ENCODE results near the gene AKNAD1.

AKNAD1 gene

DNA sequence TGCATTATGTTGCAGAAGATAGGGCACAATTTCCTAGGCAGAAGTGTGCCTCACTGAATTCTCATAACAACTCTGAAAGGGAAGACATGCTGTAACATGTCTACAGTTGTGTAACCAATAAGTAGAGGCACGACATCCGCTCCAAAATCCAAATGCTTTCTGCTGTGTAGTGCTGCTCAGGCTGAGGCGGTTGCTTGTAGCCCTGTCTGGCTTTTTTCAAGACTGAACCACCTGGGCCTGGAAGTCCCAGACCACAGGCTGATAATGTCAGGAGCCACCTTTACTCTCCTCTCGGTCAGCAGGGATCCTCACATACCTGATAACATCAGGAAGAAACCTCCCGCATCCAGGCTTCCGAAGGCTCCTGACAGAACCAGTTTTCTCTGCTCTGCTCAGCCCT lies 10.9 kb downstream of the AKNAD1 start:
- DNase-seq = no peak
- Histone ChIP-seq H4K20me1 (ENCODE audit: insufficient read depth, low read length) (no peaks in the 10 kb centered on the region), H3K4me1 (ENCODE audit: insufficient read depth, low read length) (no peaks in the 10 kb centered on the region), H3K9me3 (ENCODE audit: insufficient read depth, low read length, severe bottlenecking) (no peaks in the 10 kb centered on the region), H3K79me2 (ENCODE audit: insufficient read depth, low read length) (no peaks in the 10 kb centered on the region), H3K27me3 (ENCODE audit: insufficient read depth, low read length, poor library complexity) (no peaks in the 10 kb centered on the region), H3K36me3 (ENCODE audit: insufficient read depth, low read length) (no peaks in the 10 kb centered on the region), H3K27ac (ENCODE audit: low read length) (no peak overlapping the region), H3K4me3 (ENCODE audit: low read depth in 1 of 2, low read length in 2 of 2) (no peak overlapping the region), H3K9ac (ENCODE audit: low read depth, low read length) (no peak overlapping the region), H2AFZ (ENCODE audit: low read depth, low read length) (no peak overlapping the region), H3K4me2 (ENCODE audit: insufficient read depth, low read length) (no peak overlapping the region)
- no peak for ATAC-seq (ENCODE audit: insufficient read depth, low read depth)
- TF ChIP-seq, protein P1, sequence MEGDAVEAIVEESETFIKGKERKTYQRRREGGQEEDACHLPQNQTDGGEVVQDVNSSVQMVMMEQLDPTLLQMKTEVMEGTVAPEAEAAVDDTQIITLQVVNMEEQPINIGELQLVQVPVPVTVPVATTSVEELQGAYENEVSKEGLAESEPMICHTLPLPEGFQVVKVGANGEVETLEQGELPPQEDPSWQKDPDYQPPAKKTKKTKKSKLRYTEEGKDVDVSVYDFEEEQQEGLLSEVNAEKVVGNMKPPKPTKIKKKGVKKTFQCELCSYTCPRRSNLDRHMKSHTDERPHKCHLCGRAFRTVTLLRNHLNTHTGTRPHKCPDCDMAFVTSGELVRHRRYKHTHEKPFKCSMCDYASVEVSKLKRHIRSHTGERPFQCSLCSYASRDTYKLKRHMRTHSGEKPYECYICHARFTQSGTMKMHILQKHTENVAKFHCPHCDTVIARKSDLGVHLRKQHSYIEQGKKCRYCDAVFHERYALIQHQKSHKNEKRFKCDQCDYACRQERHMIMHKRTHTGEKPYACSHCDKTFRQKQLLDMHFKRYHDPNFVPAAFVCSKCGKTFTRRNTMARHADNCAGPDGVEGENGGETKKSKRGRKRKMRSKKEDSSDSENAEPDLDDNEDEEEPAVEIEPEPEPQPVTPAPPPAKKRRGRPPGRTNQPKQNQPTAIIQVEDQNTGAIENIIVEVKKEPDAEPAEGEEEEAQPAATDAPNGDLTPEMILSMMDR (IDR thresholded peaks at IDR 0.05; ENCODE audit: borderline replicate concordance, extremely low read depth, low read length, poor library complexity, severe bottlenecking) = no peak
- TF ChIP-seq EZH2 (IDR thresholded peaks at IDR 0.05; ENCODE audit: borderline replicate concordance, low read depth, low read length, severe bottlenecking) = no peak

DNA sequence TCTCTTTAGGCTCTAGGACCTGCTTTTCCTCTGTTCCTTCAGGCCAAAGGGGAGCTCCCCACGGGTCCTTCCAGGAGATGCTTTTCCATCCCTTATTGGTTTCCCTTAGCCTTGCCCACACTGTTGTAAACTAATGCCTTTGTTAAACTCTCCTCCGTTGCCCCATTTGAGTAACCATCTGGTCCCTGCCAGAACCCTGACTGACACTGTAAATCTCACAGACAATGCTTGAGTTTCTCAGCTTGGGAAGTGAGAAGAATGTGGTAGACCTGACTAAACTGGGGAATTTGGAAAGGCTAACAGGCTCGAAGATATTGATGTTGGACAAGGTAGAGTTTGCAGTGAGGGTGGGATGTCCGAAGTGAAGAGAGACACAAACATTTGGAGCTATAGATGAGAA lies 11.4 kb downstream of the AKNAD1 start:
- DNase-seq = no peak
- H3K4me3 ChIP-seq (ENCODE audit: low read depth in 1 of 2, low read length in 2 of 2) = no peak overlapping the region
- no peaks in the 10 kb centered on the region for H3K27me3 ChIP-seq (ENCODE audit: insufficient read depth, low read length, poor library complexity)
- ATAC-seq (ENCODE audit: insufficient read depth, low read depth) = no peak
- H3K9me3 ChIP-seq (ENCODE audit: insufficient read depth, low read length, severe bottlenecking) = no peaks in the 10 kb centered on the region
- no peaks in the 10 kb centered on the region for H3K36me3 ChIP-seq (ENCODE audit: insufficient read depth, low read length)
- TF ChIP-seq, protein P1 (IDR thresholded peaks at IDR 0.05; ENCODE audit: borderline replicate concordance, extremely low read depth, low read length, poor library complexity, severe bottlenecking) = no peak
- no peak for TF ChIP-seq EZH2 (IDR thresholded peaks at IDR 0.05; ENCODE audit: borderline replicate concordance, low read depth, low read length, severe bottlenecking)
- no peak overlapping the region for H2AFZ ChIP-seq (ENCODE audit: low read depth, low read length)
- no peak overlapping the region for H3K4me2 ChIP-seq (ENCODE audit: insufficient read depth, low read length)
- no peaks in the 10 kb centered on the region for H4K20me1 ChIP-seq (ENCODE audit: insufficient read depth, low read length)
- no peak overlapping the region for H3K27ac ChIP-seq (ENCODE audit: low read length)
- H3K4me1 ChIP-seq (ENCODE audit: insufficient read depth, low read length) = no peaks in the 10 kb centered on the region
- no peaks in the 10 kb centered on the region for H3K79me2 ChIP-seq (ENCODE audit: insufficient read depth, low read length)
- no peak overlapping the region for H3K9ac ChIP-seq (ENCODE audit: low read depth, low read length)

DNA sequence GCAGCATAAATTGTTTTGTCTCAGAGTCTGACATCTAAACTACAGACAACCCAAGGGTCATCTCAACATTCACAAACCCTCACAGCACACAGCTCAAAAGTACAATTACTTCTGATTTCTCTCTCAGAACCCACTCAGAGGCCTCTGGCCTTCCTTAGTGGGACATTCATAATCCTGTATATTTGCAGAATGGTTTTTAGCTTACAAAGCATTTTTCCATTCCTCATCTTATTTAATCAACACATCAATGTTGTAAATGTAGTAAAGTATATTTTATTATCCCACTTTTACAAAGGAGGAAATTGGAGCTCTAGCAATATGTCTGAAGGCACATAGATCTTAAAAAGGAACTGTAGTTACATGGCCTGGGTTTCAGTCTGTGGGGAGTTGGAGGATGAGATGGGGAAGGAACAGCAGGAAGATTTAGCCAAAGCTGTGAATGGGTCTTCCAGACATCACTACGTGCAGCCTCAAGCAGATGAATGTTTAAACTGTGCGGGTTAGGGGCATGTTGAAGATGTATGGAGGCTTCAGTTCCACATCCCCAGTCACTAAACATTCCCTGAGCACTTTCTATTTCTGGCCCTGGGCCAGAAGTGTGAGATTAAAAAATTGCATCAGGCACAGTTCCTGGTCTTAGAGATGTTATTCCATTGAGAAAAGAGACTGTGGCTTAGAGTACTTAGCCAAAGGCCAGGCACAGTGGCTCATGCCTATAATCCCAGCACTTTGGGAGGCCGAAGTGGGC lies 13.3 kb downstream of the AKNAD1 start:
- Histone ChIP-seq H3K4me2 (ENCODE audit: insufficient read depth, low read length) (no peak overlapping the region), H3K4me1 (ENCODE audit: insufficient read depth, low read length) (no peaks in the 10 kb centered on the region), H3K9me3 (ENCODE audit: insufficient read depth, low read length, severe bottlenecking) (no peaks in the 10 kb centered on the region), H3K27me3 (ENCODE audit: insufficient read depth, low read length, poor library complexity) (no peaks in the 10 kb centered on the region), H4K20me1 (ENCODE audit: insufficient read depth, low read length) (no peaks in the 10 kb centered on the region), H3K79me2 (ENCODE audit: insufficient read depth, low read length) (no peaks in the 10 kb centered on the region), H3K27ac (ENCODE audit: low read length) (no peak overlapping the region), H3K9ac (ENCODE audit: low read depth, low read length) (no peak overlapping the region), H3K36me3 (ENCODE audit: insufficient read depth, low read length) (no peaks in the 10 kb centered on the region), H2AFZ (ENCODE audit: low read depth, low read length) (no peak overlapping the region), H3K4me3 (ENCODE audit: low read depth in 1 of 2, low read length in 2 of 2) (no peak overlapping the region)
- ATAC-seq (ENCODE audit: insufficient read depth, low read depth) = no peak
- no peak for DNase-seq
- TF ChIP-seq, protein P1 (IDR thresholded peaks at IDR 0.05; ENCODE audit: borderline replicate concordance, extremely low read depth, low read length, poor library complexity, severe bottlenecking) = no peak
- TF ChIP-seq EZH2 (IDR thresholded peaks at IDR 0.05; ENCODE audit: borderline replicate concordance, low read depth, low read length, severe bottlenecking) = no peak
